ENCODE data around the gene RBFOX1.

The RBFOX1 gene

DNA sequence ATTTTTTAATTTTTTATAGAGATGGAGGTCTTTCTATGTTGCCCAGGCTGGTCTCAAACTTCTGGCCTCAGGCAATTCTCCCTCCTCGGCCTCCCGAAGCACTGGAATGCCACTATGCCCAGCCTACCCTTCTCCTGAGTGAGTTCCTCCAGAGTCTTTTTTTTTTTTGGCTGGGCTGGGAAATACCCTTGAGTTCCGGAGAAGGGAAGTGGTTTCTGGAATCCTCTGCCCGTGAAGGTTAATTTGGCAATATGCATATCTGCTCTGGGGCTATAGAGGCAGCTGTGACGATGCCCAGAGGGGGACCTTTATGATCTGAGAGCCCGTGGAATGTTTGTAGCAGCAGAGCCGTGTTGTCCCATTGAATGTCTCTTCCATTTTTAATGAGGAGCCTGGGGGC is 217.5 kb downstream of the RBFOX1 start:
- DNase-seq (ENCODE audit: low spot score), result no peak
- TF ChIP-seq, protein P1, sequence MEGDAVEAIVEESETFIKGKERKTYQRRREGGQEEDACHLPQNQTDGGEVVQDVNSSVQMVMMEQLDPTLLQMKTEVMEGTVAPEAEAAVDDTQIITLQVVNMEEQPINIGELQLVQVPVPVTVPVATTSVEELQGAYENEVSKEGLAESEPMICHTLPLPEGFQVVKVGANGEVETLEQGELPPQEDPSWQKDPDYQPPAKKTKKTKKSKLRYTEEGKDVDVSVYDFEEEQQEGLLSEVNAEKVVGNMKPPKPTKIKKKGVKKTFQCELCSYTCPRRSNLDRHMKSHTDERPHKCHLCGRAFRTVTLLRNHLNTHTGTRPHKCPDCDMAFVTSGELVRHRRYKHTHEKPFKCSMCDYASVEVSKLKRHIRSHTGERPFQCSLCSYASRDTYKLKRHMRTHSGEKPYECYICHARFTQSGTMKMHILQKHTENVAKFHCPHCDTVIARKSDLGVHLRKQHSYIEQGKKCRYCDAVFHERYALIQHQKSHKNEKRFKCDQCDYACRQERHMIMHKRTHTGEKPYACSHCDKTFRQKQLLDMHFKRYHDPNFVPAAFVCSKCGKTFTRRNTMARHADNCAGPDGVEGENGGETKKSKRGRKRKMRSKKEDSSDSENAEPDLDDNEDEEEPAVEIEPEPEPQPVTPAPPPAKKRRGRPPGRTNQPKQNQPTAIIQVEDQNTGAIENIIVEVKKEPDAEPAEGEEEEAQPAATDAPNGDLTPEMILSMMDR (IDR thresholded peaks at IDR 0.05; ENCODE audit: borderline replicate concordance, control extremely low read depth, extremely low read depth, insufficient read depth, missing control alignments), result no peak
- in situ Hi-C loops (cut with MboI; ENCODE audit: low sequenced_read_pairs, unreplicated experiment), result no loop called here

DNA sequence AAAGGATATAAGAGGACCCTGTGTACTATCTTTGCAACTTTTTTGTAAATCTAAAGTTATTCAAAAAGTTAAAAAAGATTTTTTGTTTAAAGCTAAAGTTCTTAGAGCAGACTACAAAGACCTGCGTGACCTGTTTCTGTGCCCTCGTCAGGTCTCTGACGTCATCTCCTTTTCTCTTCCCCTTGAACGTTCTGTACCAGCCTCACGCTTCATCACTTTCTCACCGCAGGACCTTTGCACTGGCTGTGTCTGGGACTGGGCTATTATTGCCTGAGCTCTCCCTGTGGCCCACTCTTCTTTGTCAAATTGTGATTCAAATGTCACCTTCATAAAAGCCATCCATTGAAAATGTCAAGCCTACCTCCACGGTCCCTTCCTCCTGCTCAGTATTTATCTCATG is 222.8 kb downstream of the RBFOX1 start:
- TF ChIP-seq, protein P1 (IDR thresholded peaks at IDR 0.05; ENCODE audit: borderline replicate concordance, control extremely low read depth, extremely low read depth, insufficient read depth, missing control alignments), result no peak
- in situ Hi-C loops (cut with MboI; ENCODE audit: low sequenced_read_pairs, unreplicated experiment), result no loop called here
- no peak for DNase-seq (ENCODE audit: low spot score)

DNA sequence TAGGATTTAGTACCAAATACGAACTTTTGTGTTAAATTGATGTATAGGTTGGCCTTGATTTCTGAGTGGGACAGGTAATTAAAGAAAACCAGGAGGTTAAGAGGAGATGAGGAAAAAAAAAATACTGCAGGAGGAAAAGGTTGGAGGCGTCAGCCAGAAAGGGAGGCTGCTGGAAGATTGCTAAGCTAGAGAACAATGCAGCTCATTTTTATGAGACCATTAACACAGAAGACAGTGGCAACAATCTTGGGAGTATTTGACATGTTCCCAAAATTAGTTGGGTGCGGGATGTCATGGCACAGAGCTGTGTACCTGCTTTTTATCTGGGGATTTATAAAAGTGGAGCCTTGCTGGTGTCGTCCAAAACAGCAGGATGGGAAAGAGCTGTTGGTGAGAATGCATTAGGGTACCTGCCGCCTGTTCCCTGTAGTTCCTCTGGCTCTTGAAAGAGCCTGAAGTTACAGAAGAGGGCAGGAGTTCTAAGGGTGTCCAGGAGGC is 229.3 kb downstream of the RBFOX1 start:
- DNase-seq (ENCODE audit: low spot score), result no peak
- TF ChIP-seq, protein P1 (IDR thresholded peaks at IDR 0.05; ENCODE audit: borderline replicate concordance, control extremely low read depth, extremely low read depth, insufficient read depth, missing control alignments), result no peak
- in situ Hi-C loops (cut with MboI; ENCODE audit: low sequenced_read_pairs, unreplicated experiment), result no loop called here

DNA sequence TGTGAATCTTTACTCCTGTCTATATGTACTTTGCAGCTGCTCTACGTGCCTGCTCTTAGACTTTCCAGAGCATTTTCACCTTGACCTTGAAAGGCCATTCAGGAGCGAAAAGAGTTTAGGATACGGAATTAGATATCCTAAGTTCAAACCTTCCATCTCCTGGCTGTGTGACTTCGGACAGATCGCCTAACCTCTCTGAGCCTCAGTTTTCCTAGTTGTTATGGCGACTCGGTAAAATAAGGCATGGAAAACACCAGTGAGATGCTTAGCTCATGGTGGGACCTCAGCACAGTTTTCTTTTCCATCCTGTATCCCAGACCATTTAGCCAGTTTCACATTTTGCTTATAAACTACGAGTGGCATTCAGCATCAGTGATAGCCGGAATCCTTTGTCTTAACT is 233.7 kb downstream of the RBFOX1 start:
- DNase-seq (ENCODE audit: low spot score), result no peak
- in situ Hi-C loops (cut with MboI; ENCODE audit: low sequenced_read_pairs, unreplicated experiment), result no loop called here

DNA sequence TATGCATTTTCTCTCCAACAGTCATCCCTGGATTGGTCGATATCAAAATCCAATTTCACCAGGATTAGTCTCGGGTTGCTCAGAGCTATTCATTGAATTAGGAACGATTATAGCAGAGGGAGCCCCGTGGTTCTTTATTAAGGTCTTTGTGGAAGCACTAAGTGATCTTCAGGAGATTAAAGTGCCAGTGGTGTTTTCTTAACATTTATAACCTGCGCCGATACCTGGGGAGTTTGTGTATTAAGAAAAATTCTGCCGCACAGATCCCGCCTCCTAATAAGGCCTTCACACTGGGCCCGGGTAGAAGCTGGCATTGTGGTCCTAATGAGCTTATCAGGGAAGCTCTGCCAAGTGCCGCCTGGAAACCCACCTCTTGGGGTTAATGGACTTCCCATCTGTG is 238.7 kb downstream of the RBFOX1 start:
- in situ Hi-C loops (cut with MboI; ENCODE audit: low sequenced_read_pairs, unreplicated experiment), result no loop called here
- TF ChIP-seq, protein P1 (IDR thresholded peaks at IDR 0.05; ENCODE audit: borderline replicate concordance, control extremely low read depth, extremely low read depth, insufficient read depth, missing control alignments), result no peak
- DNase-seq (ENCODE audit: low spot score), result no peak

More for the DNA sequence above, 233.7 kb downstream of the RBFOX1 start:
- TF ChIP-seq, protein P1 (IDR thresholded peaks at IDR 0.05; ENCODE audit: borderline replicate concordance, control extremely low read depth, extremely low read depth, insufficient read depth, missing control alignments), result no peak

DNA sequence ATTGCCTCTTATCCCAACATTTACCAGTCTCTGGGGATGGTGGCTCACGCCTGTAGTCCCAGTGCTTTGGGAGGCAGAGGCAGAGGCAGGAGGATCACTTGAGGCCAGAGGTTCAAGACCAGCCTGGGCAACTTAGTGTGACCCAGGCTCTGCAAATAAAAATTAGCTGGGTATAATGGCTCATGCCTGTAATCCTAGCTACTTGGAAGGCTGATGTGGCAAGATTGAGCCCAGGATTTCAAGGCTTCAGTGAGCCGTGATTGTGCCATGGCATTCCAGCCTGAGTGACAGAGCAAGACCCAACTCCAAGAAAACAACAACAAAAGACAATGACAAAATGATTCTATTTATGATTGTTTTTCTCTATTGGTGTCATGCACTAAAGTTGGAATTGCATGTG is 244.9 kb downstream of the RBFOX1 start:
- in situ Hi-C loops (cut with MboI; ENCODE audit: low sequenced_read_pairs, unreplicated experiment), result no loop called here
- TF ChIP-seq, protein P1 (IDR thresholded peaks at IDR 0.05; ENCODE audit: borderline replicate concordance, control extremely low read depth, extremely low read depth, insufficient read depth, missing control alignments), result no peak
- no peak for DNase-seq (ENCODE audit: low spot score)

DNA sequence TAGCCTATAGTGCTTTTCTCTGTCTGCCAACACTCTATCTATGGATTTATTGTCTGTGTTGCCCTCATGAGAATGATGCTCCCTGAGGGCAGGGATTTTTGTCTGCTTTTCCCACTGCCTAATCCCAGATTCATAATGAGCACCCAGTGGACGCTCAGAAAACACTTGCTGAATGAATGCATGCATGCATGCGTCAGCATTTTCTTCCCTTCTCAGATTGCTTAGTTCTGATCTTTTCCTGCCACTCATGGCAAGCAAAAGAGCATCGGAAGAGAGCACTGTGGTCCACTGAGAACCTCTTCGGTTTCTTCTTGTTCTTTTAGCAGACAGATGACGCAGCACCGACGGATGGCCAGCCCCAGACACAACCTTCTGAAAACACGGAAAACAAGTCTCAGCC is 246.8 kb downstream of the RBFOX1 start:
- TF ChIP-seq, protein P1 (IDR thresholded peaks at IDR 0.05; ENCODE audit: borderline replicate concordance, control extremely low read depth, extremely low read depth, insufficient read depth, missing control alignments), result no peak
- in situ Hi-C loops (cut with MboI; ENCODE audit: low sequenced_read_pairs, unreplicated experiment), result no loop called here
- no peak for DNase-seq (ENCODE audit: low spot score)
